Measurements from ENCODE around the gene AFAP1.

The AFAP1 gene

GRCh38 chr4:7908668-7909067 lies 31.0 kb downstream of the AFAP1 start:
- DNase-seq (ENCODE audit: low read depth): no peak
- no peak overlapping the region for H3K4me3 ChIP-seq (ENCODE audit: low read depth, low read length)
- no peak for TF ChIP-seq CTCF (IDR thresholded peaks at IDR 0.05; ENCODE audit: insufficient read depth, low read depth, low read length, missing control alignments)

GRCh38 chr4:7907142-7907541 lies 32.5 kb downstream of the AFAP1 start:
- TF ChIP-seq CTCF (IDR thresholded peaks at IDR 0.05; ENCODE audit: insufficient read depth, low read depth, low read length, missing control alignments): no peak
- no peak for DNase-seq (ENCODE audit: low read depth)
- H3K4me3 ChIP-seq (ENCODE audit: low read depth, low read length): no peak overlapping the region

- H3K4me3 ChIP-seq (ENCODE audit: low read depth, low read length): no peak overlapping the region
- DNase-seq (ENCODE audit: low read depth): no peak
- no peak for TF ChIP-seq CTCF (IDR thresholded peaks at IDR 0.05; ENCODE audit: insufficient read depth, low read depth, low read length, missing control alignments)
Measured at GRCh38 chr4:7906171-7906701, 33.4 kb downstream of the AFAP1 start.

GRCh38 chr4:7904952-7905915 lies 34.4 kb downstream of the AFAP1 start:
- no peak for TF ChIP-seq CTCF (IDR thresholded peaks at IDR 0.05; ENCODE audit: insufficient read depth, low read depth, low read length, missing control alignments)
- no peak for DNase-seq (ENCODE audit: low read depth)
- no peak overlapping the region for H3K4me3 ChIP-seq (ENCODE audit: low read depth, low read length)

GRCh38 chr4:7903791-7904516 lies 35.7 kb downstream of the AFAP1 start:
- DNase-seq (ENCODE audit: low read depth): no peak
- no peak overlapping the region for H3K4me3 ChIP-seq (ENCODE audit: low read depth, low read length)
- no peak for TF ChIP-seq CTCF (IDR thresholded peaks at IDR 0.05; ENCODE audit: insufficient read depth, low read depth, low read length, missing control alignments)

GRCh38 chr4:7902826-7903225 lies 36.8 kb downstream of the AFAP1 start:
- TF ChIP-seq CTCF (IDR thresholded peaks at IDR 0.05; ENCODE audit: insufficient read depth, low read depth, low read length, missing control alignments): no peak
- no peak overlapping the region for H3K4me3 ChIP-seq (ENCODE audit: low read depth, low read length)
- DNase-seq (ENCODE audit: low read depth): no peak
